HG03039 (cell line): ENCODE data around the gene MYO10.
"Not testable (repeated sequence)": the region's sequence is repeated elsewhere in the genome, so short reads cannot be mapped to it uniquely, and the experiment has no call there.

Source experiments
- ATAC-seq: cut with Tn5 transposase; IDR thresholded peaks from one replicate; pipeline ENCODE4 v1.9.1; 2021; ENCODE audit warnings: mild to moderate bottlenecking, moderate library complexity; ENCODE audit not compliant: unreplicated experiment

Gene MYO10

GRCh38 chr5:16936150-16936988, at the start of gene MYO10:
MYO10 (minus strand) TSS chr5:16936288; CDS start chr5:16935808, 480 bp downstream.
- ATAC-seq = no peak

GRCh38 chr5:16985304-16985703, 49.2 kb upstream of the MYO10 start:
- not testable (repeated sequence) for ATAC-seq

GRCh38 chr5:16983972-16984371, 47.9 kb upstream of the MYO10 start:
- ATAC-seq = no peak

- ATAC-seq = no peak
These were observed 47.0 kb upstream of the MYO10 start for GRCh38 chr5:16983022-16983639.

GRCh38 chr5:16981700-16982099, 45.6 kb upstream of the MYO10 start:
- ATAC-seq = no peak

GRCh38 chr5:16980983-16981382, 44.9 kb upstream of the MYO10 start:
- ATAC-seq = no peak

GRCh38 chr5:16978296-16978695, 42.2 kb upstream of the MYO10 start:
- no peak for ATAC-seq

- no peak for ATAC-seq
These were observed 40.5 kb upstream of the MYO10 start for GRCh38 chr5:16976625-16977008.

GRCh38 chr5:16975950-16976624, 40.0 kb upstream of the MYO10 start:
- ATAC-seq = no peak

GRCh38 chr5:16974981-16975380, 38.9 kb upstream of the MYO10 start:
- ATAC-seq = no peak

GRCh38 chr5:16970826-16971225, 34.7 kb upstream of the MYO10 start:
- no peak for ATAC-seq

- ATAC-seq = no peak
These were observed 34.2 kb upstream of the MYO10 start for GRCh38 chr5:16970260-16970659.

- ATAC-seq = no peak
These were observed 29.5 kb upstream of the MYO10 start for GRCh38 chr5:16965581-16965980.

- no peak for ATAC-seq
These were observed 27.7 kb upstream of the MYO10 start for GRCh38 chr5:16963821-16964220.

- ATAC-seq = no peak
These were observed 25.0 kb upstream of the MYO10 start for GRCh38 chr5:16961131-16961530.

- ATAC-seq = no peak
These were observed 21.5 kb upstream of the MYO10 start for GRCh38 chr5:16957304-16958196.

GRCh38 chr5:16953729-16954128, 17.6 kb upstream of the MYO10 start:
- no peak for ATAC-seq

GRCh38 chr5:16952968-16953671, 17.0 kb upstream of the MYO10 start:
- no peak for ATAC-seq

- no peak for ATAC-seq
These were observed 10.6 kb upstream of the MYO10 start for GRCh38 chr5:16946725-16947124.
